ENCODE data around the gene GBA2. TPM values are rescaled to one million over a fixed set of nuclear protein-coding genes. Genes with fewer than 3 reads are reported as not detected.

The GBA2 gene
- total and polyA plus RNA-seq, 9 donors, result 27.8 to 73.2 (median 44.5) TPM

- Histone ChIP-seq H3K9me3 (no peaks in the 10 kb centered on the region), H3K36me3 (no peaks in the 10 kb centered on the region), H3K27ac (no peak overlapping the region), H3K4me3 (no peak overlapping the region), H3K4me1 (ENCODE audit: insufficient read depth) (no peaks in the 10 kb centered on the region), H3K27me3 (no peaks in the 10 kb centered on the region)
- no peak for DNase-seq
- TF ChIP-seq CTCF (IDR thresholded peaks at IDR 0.05), result no peak
- TF ChIP-seq POLR2A (IDR thresholded peaks at IDR 0.05), result no peak
- TF ChIP-seq EP300 (IDR thresholded peaks at IDR 0.05), result no peak
- intact Hi-C loops (cut with DNase I), result loop anchor here in 1 of 4 donors (10.0 kb wide), 1 partner anchor 84 kb away; no protein-coding TSS in a partner anchor
- WGBS, 3 donors, result 58 to 81% (median 67%) methylated on average over 2 of the region's 2 CpGs
Measured at GRCh38 chr9:35781066-35781465, 32.0 kb upstream of the GBA2 start.

GRCh38 chr9:35778496-35778895 is 29.5 kb upstream of the GBA2 start:
- Histone ChIP-seq H3K4me3 (no peak overlapping the region), H3K9me3 (no peaks in the 10 kb centered on the region), H3K27ac (no peak overlapping the region), H3K36me3 (no peaks in the 10 kb centered on the region), H3K4me1 (ENCODE audit: insufficient read depth) (no peaks in the 10 kb centered on the region), H3K27me3 (no peaks in the 10 kb centered on the region)
- no peak for TF ChIP-seq POLR2A (IDR thresholded peaks at IDR 0.05)
- no peak for DNase-seq
- 85 to 89% (median 87%) methylated on average over 3 of the region's 3 CpGs for WGBS, 3 donors
- intact Hi-C loops (cut with DNase I), result no loop called here

GRCh38 chr9:35776018-35776417 is 27.0 kb upstream of the GBA2 start:
- Histone ChIP-seq H3K27ac (no peak overlapping the region), H3K4me3 (no peak overlapping the region), H3K27me3 (no peaks in the 10 kb centered on the region), H3K4me1 (ENCODE audit: insufficient read depth) (no peaks in the 10 kb centered on the region), H3K9me3 (no peaks in the 10 kb centered on the region), H3K36me3 (no peaks in the 10 kb centered on the region)
- no peak for DNase-seq
- intact Hi-C loops (cut with DNase I), result no loop called here
- 81 to 88% (median 86%) methylated on average over 4 of the region's 4 CpGs for WGBS, 3 donors
- TF ChIP-seq EP300 (IDR thresholded peaks at IDR 0.05) (no peak), CTCF (IDR thresholded peaks at IDR 0.05) (no peak), POLR2A (IDR thresholded peaks at IDR 0.05) (no peak)

- no peaks in the 10 kb centered on the region for H3K36me3 ChIP-seq
- H3K9me3 ChIP-seq, result no peaks in the 10 kb centered on the region
- peaks cover 1% of the 10 kb centered on the region for H3K4me1 ChIP-seq (ENCODE audit: insufficient read depth)
- DNase-seq, result no peak
- H3K27me3 ChIP-seq, result no peaks in the 10 kb centered on the region
- intact Hi-C loops (cut with DNase I), result no loop called here
- no peak overlapping the region for H3K4me3 ChIP-seq
- TF ChIP-seq CTCF (IDR thresholded peaks at IDR 0.05) (no peak), POLR2A (IDR thresholded peaks at IDR 0.05) (no peak), EP300 (IDR thresholded peaks at IDR 0.05) (no peak)
- 57 to 67% (median 60%) methylated on average over 7 of the region's 7 CpGs for WGBS, 3 donors
- H3K27ac ChIP-seq, result no peak overlapping the region
Measured at GRCh38 chr9:35774907-35775635, 26.0 kb upstream of the GBA2 start.

GRCh38 chr9:35771943-35772342 is 22.9 kb upstream of the GBA2 start:
- H3K9me3 ChIP-seq, result no peaks in the 10 kb centered on the region
- DNase-seq, result no peak
- WGBS, 3 donors, result 86 to 90% (median 88%) methylated on average over 3 of the region's 3 CpGs
- H3K36me3 ChIP-seq, result no peaks in the 10 kb centered on the region
- intact Hi-C loops (cut with DNase I), result no loop called here
- no peak overlapping the region for H3K27ac ChIP-seq
- TF ChIP-seq POLR2A (IDR thresholded peaks at IDR 0.05) (no peak), EP300 (IDR thresholded peaks at IDR 0.05) (no peak), CTCF (IDR thresholded peaks at IDR 0.05) (no peak)
- H3K4me1 ChIP-seq (ENCODE audit: insufficient read depth), result peaks cover 1% of the 10 kb centered on the region
- no peaks in the 10 kb centered on the region for H3K27me3 ChIP-seq
- H3K4me3 ChIP-seq, result no peak overlapping the region
